ENCODE measurements around the gene BTF3.
"Not testable (repeated sequence)": the region's sequence is repeated elsewhere in the genome, so short reads cannot be mapped to it uniquely, and the experiment has no call there.

BTF3 gene

DNA sequence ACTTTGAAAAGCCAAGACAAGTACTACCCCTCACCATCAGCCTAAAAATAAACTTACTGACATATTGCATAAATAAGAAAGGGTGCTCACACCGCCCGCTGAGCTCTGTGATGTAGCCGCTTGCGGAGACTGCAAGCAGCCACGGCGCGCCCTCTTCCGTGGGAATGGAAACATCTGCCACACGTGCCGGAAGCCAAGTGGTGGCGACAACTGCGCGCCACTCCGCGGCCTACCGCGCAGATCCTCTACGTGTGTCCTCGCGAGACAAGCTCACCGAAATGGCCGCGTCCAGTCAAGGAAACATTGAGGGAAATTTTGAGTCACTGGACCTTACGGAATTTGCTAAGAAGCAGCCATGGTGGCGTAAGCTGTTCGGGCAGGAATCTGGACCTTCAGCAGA is 10.3 kb downstream of the BTF3 start:
- not testable (repeated sequence) for H2BK120ac ChIP-seq (ENCODE audit: insufficient read depth, low read length, poor library complexity); H4K12ac ChIP-seq (ENCODE audit: low read depth, low read length); H3K79me2 ChIP-seq (ENCODE audit: control insufficient read depth, insufficient read depth, low read length, poor library complexity); H4K91ac ChIP-seq (ENCODE audit: low read depth, low read length); H3K27me3 ChIP-seq (ENCODE audit: insufficient read depth, low read length); H3K9ac ChIP-seq (ENCODE audit: low read length); H3K23ac ChIP-seq (ENCODE audit: low read length); H3K18ac ChIP-seq (ENCODE audit: low read length); H2AFZ ChIP-seq (ENCODE audit: insufficient read depth, low read length, poor library complexity); H3K27ac ChIP-seq (ENCODE audit: low read depth, low read length); H4K8ac ChIP-seq (ENCODE audit: low read depth, low read length); H3K4me1 ChIP-seq (ENCODE audit: control insufficient read depth in 1 of 2, insufficient read depth in 2 of 2, low read length in 2 of 2); DNase-seq; H3K4ac ChIP-seq (ENCODE audit: low read depth, low read length); H3K4me2 ChIP-seq (ENCODE audit: low read length); H3K14ac ChIP-seq (ENCODE audit: low read length); H2BK5ac ChIP-seq (ENCODE audit: low read depth, low read length, poor library complexity); H3K79me1 ChIP-seq (ENCODE audit: low read length); H2AK5ac ChIP-seq (ENCODE audit: low read length); H3K9me3 ChIP-seq (ENCODE audit: insufficient read depth, low read depth, low read length); H2BK12ac ChIP-seq (ENCODE audit: low read length); H3K4me3 ChIP-seq (ENCODE audit: low read depth, low read length)
- no CpG with 5 or more reads among the region's 26 CpGs for WGBS (ENCODE audit: extremely low coverage, insufficient coverage, insufficient read length)
- peaks cover 3 to 11% of the 10 kb centered on the region in 2 experiments for H3K36me3 ChIP-seq (ENCODE audit: control insufficient read depth in 1 of 2, insufficient read depth in 2 of 2, low read length in 2 of 2)

DNA sequence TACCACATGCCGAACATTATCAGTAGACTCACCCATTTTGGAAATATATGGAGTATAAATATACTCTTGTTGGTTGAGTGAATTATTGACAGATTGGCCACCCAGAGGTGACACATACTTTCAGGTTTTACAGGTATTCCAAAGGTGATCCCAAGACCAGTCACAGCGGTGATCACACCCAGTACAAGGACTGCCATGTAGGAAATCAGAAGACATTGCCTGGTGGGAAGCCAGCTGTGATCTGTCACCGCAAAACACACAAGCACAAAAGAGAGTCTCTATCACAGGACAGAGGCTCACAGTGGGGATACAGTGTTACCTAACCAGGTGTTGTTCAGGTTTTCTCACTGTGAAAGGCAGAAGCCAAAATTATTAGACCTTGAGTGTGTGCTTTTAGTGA is 15.8 kb downstream of the BTF3 start:
- Histone ChIP-seq H2AFZ (ENCODE audit: insufficient read depth, low read length, poor library complexity) (no peak overlapping the region), H2BK5ac (ENCODE audit: low read depth, low read length, poor library complexity) (no peak overlapping the region)

DNA sequence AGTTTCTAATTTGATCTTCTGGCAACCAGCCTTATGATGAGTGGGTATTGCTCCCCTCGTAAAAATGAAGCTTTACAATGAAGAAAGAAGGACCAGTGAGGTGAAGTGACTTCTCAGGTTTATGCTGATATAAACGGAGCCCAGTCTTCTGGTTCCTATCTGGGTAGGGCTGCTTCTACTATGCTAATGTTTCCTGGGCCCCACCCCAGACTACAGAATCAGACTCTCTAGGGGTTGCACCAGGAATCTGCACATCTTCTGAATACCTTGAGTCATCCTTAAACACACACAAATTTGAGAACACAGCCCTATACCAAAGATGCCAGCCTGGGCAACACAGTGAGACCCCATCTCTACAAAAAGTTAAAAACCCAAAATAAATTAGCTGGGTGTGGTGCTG is 16.2 kb downstream of the BTF3 start:
- Histone ChIP-seq H3K14ac (ENCODE audit: low read length) (no peak overlapping the region), H3K9ac (ENCODE audit: low read length) (no peak overlapping the region), H3K27ac (ENCODE audit: low read depth, low read length) (no peak overlapping the region), H3K4me2 (ENCODE audit: low read length) (no peak overlapping the region), H3K18ac (ENCODE audit: low read length) (no peak overlapping the region), H2BK12ac (ENCODE audit: low read length) (no peak overlapping the region), H3K9me3 (ENCODE audit: insufficient read depth, low read depth, low read length) (no peaks in the 10 kb centered on the region), H3K79me1 (ENCODE audit: low read length) (no peaks in the 10 kb centered on the region), H3K4me1 (ENCODE audit: control insufficient read depth in 1 of 2, insufficient read depth in 2 of 2, low read length in 2 of 2) (peaks cover 2 to 5% of the 10 kb centered on the region in 2 experiments), H3K23ac (ENCODE audit: low read length) (no peak overlapping the region), H3K27me3 (ENCODE audit: insufficient read depth, low read length) (no peaks in the 10 kb centered on the region), H3K4me3 (ENCODE audit: low read depth, low read length) (no peak overlapping the region), H4K91ac (ENCODE audit: low read depth, low read length) (no peak overlapping the region), H4K12ac (ENCODE audit: low read depth, low read length) (no peak overlapping the region), H2AK5ac (ENCODE audit: low read length) (no peak overlapping the region), H2BK120ac (ENCODE audit: insufficient read depth, low read length, poor library complexity) (no peak overlapping the region), H3K36me3 (ENCODE audit: control insufficient read depth in 1 of 2, insufficient read depth in 2 of 2, low read length in 2 of 2) (no peaks in the 10 kb centered on the region), H3K4ac (ENCODE audit: low read depth, low read length) (no peak overlapping the region), H2AFZ (ENCODE audit: insufficient read depth, low read length, poor library complexity) (no peak overlapping the region), H3K79me2 (ENCODE audit: control insufficient read depth, insufficient read depth, low read length, poor library complexity) (no peaks in the 10 kb centered on the region), H4K8ac (ENCODE audit: low read depth, low read length) (no peak overlapping the region), H2BK5ac (ENCODE audit: low read depth, low read length, poor library complexity) (no peak overlapping the region)
- no peak for DNase-seq
- WGBS (ENCODE audit: extremely low coverage, insufficient coverage, insufficient read length): no CpG with 5 or more reads among the region's 2 CpGs

More for the DNA sequence above, 15.8 kb downstream of the BTF3 start:
- H3K4me1 ChIP-seq (ENCODE audit: control insufficient read depth in 1 of 2, insufficient read depth in 2 of 2, low read length in 2 of 2): peaks cover 2 to 5% of the 10 kb centered on the region in 2 experiments
- no peak overlapping the region for H3K4me2 ChIP-seq (ENCODE audit: low read length)
- H3K27ac ChIP-seq (ENCODE audit: low read depth, low read length): no peak overlapping the region
- H3K4me3 ChIP-seq (ENCODE audit: low read depth, low read length): no peak overlapping the region
- no CpG with 5 or more reads among the region's 3 CpGs for WGBS (ENCODE audit: extremely low coverage, insufficient coverage, insufficient read length)
- H3K79me1 ChIP-seq (ENCODE audit: low read length): no peaks in the 10 kb centered on the region
- H4K8ac ChIP-seq (ENCODE audit: low read depth, low read length): no peak overlapping the region
- H2BK120ac ChIP-seq (ENCODE audit: insufficient read depth, low read length, poor library complexity): no peak overlapping the region
- no peak overlapping the region for H4K12ac ChIP-seq (ENCODE audit: low read depth, low read length)
- H3K9ac ChIP-seq (ENCODE audit: low read length): no peak overlapping the region
- H2AK5ac ChIP-seq (ENCODE audit: low read length): no peak overlapping the region
- no peak overlapping the region for H3K18ac ChIP-seq (ENCODE audit: low read length)
- H3K4ac ChIP-seq (ENCODE audit: low read depth, low read length): no peak overlapping the region
- no peak overlapping the region for H2BK12ac ChIP-seq (ENCODE audit: low read length)
- no peak overlapping the region for H3K14ac ChIP-seq (ENCODE audit: low read length)
- no peak overlapping the region for H4K91ac ChIP-seq (ENCODE audit: low read depth, low read length)
- H3K79me2 ChIP-seq (ENCODE audit: control insufficient read depth, insufficient read depth, low read length, poor library complexity): no peaks in the 10 kb centered on the region
- no peaks in the 10 kb centered on the region for H3K36me3 ChIP-seq (ENCODE audit: control insufficient read depth in 1 of 2, insufficient read depth in 2 of 2, low read length in 2 of 2)
- H3K9me3 ChIP-seq (ENCODE audit: insufficient read depth, low read depth, low read length): no peaks in the 10 kb centered on the region
- no peaks in the 10 kb centered on the region for H3K27me3 ChIP-seq (ENCODE audit: insufficient read depth, low read length)
- H3K23ac ChIP-seq (ENCODE audit: low read length): no peak overlapping the region
- no peak for DNase-seq

DNA sequence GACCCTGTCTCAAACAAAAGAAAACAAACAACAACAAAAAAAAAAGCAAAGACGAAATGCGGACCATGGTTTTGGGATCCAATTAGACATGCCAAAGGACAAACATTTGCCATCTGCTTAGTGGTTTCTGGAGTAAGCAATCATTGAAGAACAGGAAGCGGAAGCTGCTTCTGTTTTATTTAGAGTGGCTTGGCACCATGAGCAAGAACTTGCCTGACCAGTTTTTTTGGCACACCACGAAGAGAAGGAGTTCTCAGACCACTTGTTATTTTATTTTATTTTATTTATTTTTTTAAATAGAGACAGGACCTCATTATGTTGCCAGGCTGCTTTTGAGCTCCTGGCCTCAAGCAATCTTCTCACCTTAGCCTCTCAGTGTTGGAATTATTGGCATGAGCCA is 17.0 kb downstream of the BTF3 start:
- Histone ChIP-seq H3K36me3 (ENCODE audit: control insufficient read depth in 1 of 2, insufficient read depth in 2 of 2, low read length in 2 of 2) (no peaks in the 10 kb centered on the region), H3K4me2 (ENCODE audit: low read length) (no peak overlapping the region), H3K23ac (ENCODE audit: low read length) (no peak overlapping the region), H3K14ac (ENCODE audit: low read length) (no peak overlapping the region), H3K27me3 (ENCODE audit: insufficient read depth, low read length) (no peaks in the 10 kb centered on the region), H2AK5ac (ENCODE audit: low read length) (no peak overlapping the region), H4K12ac (ENCODE audit: low read depth, low read length) (no peak overlapping the region), H3K27ac (ENCODE audit: low read depth, low read length) (no peak overlapping the region), H2BK12ac (ENCODE audit: low read length) (no peak overlapping the region), H2AFZ (ENCODE audit: insufficient read depth, low read length, poor library complexity) (no peak overlapping the region), H3K4ac (ENCODE audit: low read depth, low read length) (no peak overlapping the region), H3K79me1 (ENCODE audit: low read length) (no peaks in the 10 kb centered on the region), H2BK120ac (ENCODE audit: insufficient read depth, low read length, poor library complexity) (no peak overlapping the region), H3K9me3 (ENCODE audit: insufficient read depth, low read depth, low read length) (no peaks in the 10 kb centered on the region), H3K79me2 (ENCODE audit: control insufficient read depth, insufficient read depth, low read length, poor library complexity) (no peaks in the 10 kb centered on the region), H3K9ac (ENCODE audit: low read length) (no peak overlapping the region), H2BK5ac (ENCODE audit: low read depth, low read length, poor library complexity) (no peak overlapping the region), H4K91ac (ENCODE audit: low read depth, low read length) (peak overlapping the region; percentile 0), H3K18ac (ENCODE audit: low read length) (no peak overlapping the region), H3K4me1 (ENCODE audit: control insufficient read depth in 1 of 2, insufficient read depth in 2 of 2, low read length in 2 of 2) (peaks cover 2 to 5% of the 10 kb centered on the region in 2 experiments), H3K4me3 (ENCODE audit: low read depth, low read length) (no peak overlapping the region), H4K8ac (ENCODE audit: low read depth, low read length) (no peak overlapping the region)
- no CpG with 5 or more reads among the region's 4 CpGs for WGBS (ENCODE audit: extremely low coverage, insufficient coverage, insufficient read length)
- DNase-seq: no peak

Measured in trophoblast cell (in vitro differentiated cells and primary cell).